A549 (cell line): Measurements from ENCODE around the gene KCNA2. TPM values are rescaled to one million over a fixed set of nuclear protein-coding genes. Genes with fewer than 3 reads are reported as not detected.

Experiments used
- ATAC-seq, 2 experiments: fragments of 200-7000 bp in 1 of 2; fragments of >200 bp in 1 of 2; cut with Nextera tagmentation in 1 of 2; cut with Tn5 transposase in 1 of 2; 3 replicates each; pipeline versions ENCODE4 v1.8.0 to v1.9.1; 2018 to 2020; ENCODE audit warnings: mild to moderate bottlenecking in 1 of 2, moderate library complexity in 1 of 2
- CTCF ChIA-PET: fragments of 300-600 bp; sonication (Branson Sonifier 250); formaldehyde crosslinking; extraction: SDS; loops from one replicate; lab custom pipeline; 2021; ENCODE audit warnings: antibody characterized with exemption, inconsistent platforms; lab: Yijun Ruan, JAX
- POLR2A ChIA-PET: fragments of 350-600 bp; formaldehyde crosslinking; extraction: SDS; loops from one replicate; lab custom pipeline; 2021; ENCODE audit warnings: antibody characterized with exemption, inconsistent platforms; lab: Yijun Ruan, JAX
- DNase-seq, 2 experiments: peaks; one replicate each; pipeline versions ENCODE4 v3.0.0 to v3.0.0-alpha.2; 2011 to 2016; ENCODE audit warnings: low read depth in 1 of 2, low spot score in 1 of 2
- FAIRE-seq: peaks from 2 replicates; lab custom pipeline; 2011; peaks lifted over from hg19 to GRCh38; lab: Jason Lieb, UNC
- H3K27ac ChIP-seq, 2 experiments: fragments of >200 bp; sonication (Bioruptor Twin); formaldehyde crosslinking; 3 replicates each; pipeline ENCODE4 v1.5.1; 2016 to 2017
- H3K4me1 ChIP-seq: fragments of >200 bp; sonication (Bioruptor Twin); formaldehyde crosslinking; 3 replicates; pipeline ENCODE4 v1.6.1; 2016
- H3K4me2 ChIP-seq: fragments of >200 bp; sonication (Bioruptor Twin); formaldehyde crosslinking; 3 replicates; pipeline ENCODE4 v1.6.1; 2016
- H3K4me3 ChIP-seq: fragments of >200 bp; sonication (Bioruptor Twin); formaldehyde crosslinking; 3 replicates; pipeline ENCODE4 v1.5.1; 2016
- H3K9me3 ChIP-seq: fragments of >200 bp; sonication (Bioruptor Twin); formaldehyde crosslinking; 3 replicates; pipeline ENCODE4 v1.6.1; 2016
- BHLHE40 ChIP-seq: IDR thresholded peaks from 2 replicates; pipeline ENCODE4 v1.6.1; 2012; ENCODE audit warnings: low read depth, low read length, inconsistent platforms
- CEBPB ChIP-seq, 2 experiments: fragments of >200 bp in 1 of 2; sonication (Bioruptor Twin) in 1 of 2; formaldehyde crosslinking in 1 of 2; IDR thresholded peaks; 2 replicates each; pipeline ENCODE4 v1.6.1; 2012 to 2016
- CHD4 ChIP-seq: fragments of 200-600 bp; sonication (generic); IDR thresholded peaks from 2 replicates; pipeline ENCODE4 v1.6.1; 2016; ENCODE audit warnings: antibody characterized with exemption, mild to moderate bottlenecking, borderline replicate concordance
- EHF ChIP-seq: fragments of 250-450 bp; sonication (Bioruptor Pico); IDR thresholded peaks from 2 replicates; pipeline ENCODE4 v1.5.0; 2020; ENCODE audit warnings: mild to moderate bottlenecking
- ESRRA ChIP-seq: fragments of 150-350 bp; IDR thresholded peaks from 2 replicates; pipeline ENCODE4 v1.6.1; 2014; ENCODE audit warnings: mild to moderate bottlenecking, low read length, borderline replicate concordance
- FOSB ChIP-seq: fragments of 250-450 bp; sonication (Bioruptor Pico); IDR thresholded peaks from 2 replicates; pipeline ENCODE4 v1.5.0; 2020; ENCODE audit warnings: mild to moderate bottlenecking, moderate library complexity
- FOSL2 ChIP-seq, 2 experiments: fragments of 450-650 bp in 1 of 2; fragments of >200 bp in 1 of 2; sonication (Bioruptor Twin) in 1 of 2; formaldehyde crosslinking; IDR thresholded peaks; 2 replicates each; pipeline versions ENCODE4 v1.5.0 to v1.6.1; 2016 to 2020; ENCODE audit warnings: mild to moderate bottlenecking in 1 of 2, moderate library complexity in 1 of 2
- HDAC2 ChIP-seq: fragments of 200-600 bp; sonication (generic); IDR thresholded peaks from 2 replicates; pipeline ENCODE4 v1.6.1; 2016
- HMGXB4 ChIP-seq: fragments of 250-450 bp; sonication (Bioruptor Pico); IDR thresholded peaks from 2 replicates; pipeline ENCODE4 v1.5.0; 2021; ENCODE audit warnings: mild to moderate bottlenecking, moderate library complexity, borderline replicate concordance
- HOXA7 ChIP-seq: fragments of 250-450 bp; sonication (Bioruptor Pico); IDR thresholded peaks from 2 replicates; pipeline ENCODE4 v1.5.0; 2020; ENCODE audit warnings: mild to moderate bottlenecking, moderate library complexity
- JUNB ChIP-seq: fragments of >200 bp; sonication (Bioruptor Twin); formaldehyde crosslinking; IDR thresholded peaks from 2 replicates; pipeline ENCODE4 v1.6.1; 2016
- MAFK ChIP-seq: fragments of 450-650 bp; IDR thresholded peaks from 2 replicates; pipeline ENCODE4 v1.6.1; 2014; ENCODE audit not compliant: partially characterized antibody
- NR3C1 ChIP-seq: fragments of >200 bp; sonication (Bioruptor Twin); formaldehyde crosslinking; IDR thresholded peaks from 3 replicates; pipeline ENCODE4 v1.6.1; 2017
- RAD21 ChIP-seq, 2 experiments: fragments of >200 bp in 1 of 2; sonication (Bioruptor Twin) in 1 of 2; formaldehyde crosslinking in 1 of 2; IDR thresholded peaks in 1 of 2; conservative IDR thresholded peaks in 1 of 2; 2 replicates in 1 of 2; 3 replicates in 1 of 2; pipeline ENCODE4 v1.6.1; 2012 to 2018; ENCODE audit warnings: inconsistent platforms in 1 of 2
- RCOR1 ChIP-seq: fragments of 150-350 bp; IDR thresholded peaks from 2 replicates; pipeline ENCODE4 v1.6.1; 2014; ENCODE audit warnings: antibody characterized with exemption, low read length, low read depth
- REST ChIP-seq: fragments of 200-600 bp; sonication (generic); IDR thresholded peaks from 2 replicates; pipeline ENCODE4 v1.6.1; 2016; ENCODE audit warnings: antibody characterized with exemption, mild to moderate bottlenecking, moderate library complexity
- SREBF2 ChIP-seq: fragments of 450-650 bp; IDR thresholded peaks from 2 replicates; pipeline ENCODE4 v1.6.1; 2014; ENCODE audit warnings: mild to moderate bottlenecking, moderate library complexity
- WGBS: methylation state at CpG from one replicate; pipeline ENCODE4 v1.1.6; 2017; ENCODE audit errors: missing lambda C conversion rate; 5-methylcytosine and 5-hydroxymethylcytosine counted together
- polyA plus RNA-seq, 4 experiments: library from polyadenylated mRNA; depleted of rRNA in 3 of 4; stranded (reverse); fragments of >200 nt; fragmentation: RNase III in 1 of 4; extraction: RNeasy Plus Mini Kit Qiagen cat#74134 plus additional on column Dnase treatment in 1 of 4; gene quantifications; 2 replicates in 3 of 4; 3 replicates in 1 of 4; pipeline ENCODE4 v1.2.3, GENCODE V29; 2011 to 2017
- TF ChIP-seq, protein P1 (sequence below): fragments of >200 bp; sonication (Bioruptor Twin); formaldehyde crosslinking; IDR thresholded peaks from 3 replicates; pipeline ENCODE4 v1.5.1; 2016
- TF ChIP-seq, protein P2 (sequence below): fragments of 450-650 bp; IDR thresholded peaks from 2 replicates; pipeline ENCODE4 v1.6.1; 2014; ENCODE audit warnings: antibody characterized with exemption
- TF ChIP-seq, protein P3 (sequence below): fragments of 150-350 bp; IDR thresholded peaks from 2 replicates; pipeline ENCODE4 v1.6.1; 2014; ENCODE audit warnings: low read depth, mild to moderate bottlenecking, low read length
- TF ChIP-seq, protein P4 (sequence below): IDR thresholded peaks from 2 replicates; pipeline ENCODE4 v1.6.1; 2012

KCNA2 gene
- polyA plus RNA-seq, 2 of the 4 experiments (the other 2 are of a cell fraction), result 0.04 to 0.05 TPM

- Histone ChIP-seq H3K9me3 (no peaks in the 10 kb centered on the region), H3K27ac (peak overlapping the region in 1 of 2 experiments; percentile 16; a peak in 3 of 6 replicates), H3K4me3 (peak overlapping the region; percentile 56), H3K4me2 (peak overlapping the region; percentile 100), H3K4me1 (no peaks in the 10 kb centered on the region)
- POLR2A ChIA-PET, result no interaction called here
- TF ChIP-seq FOSB (CRISPR knock-in tag), result no peak
- no peak for TF ChIP-seq FOSL2 (IDR thresholded peaks at IDR 0.05)
- TF ChIP-seq FOSL2 (CRISPR knock-in tag; IDR thresholded peaks at IDR 0.05), result no peak
- no peak for TF ChIP-seq EHF
- TF ChIP-seq NR3C1, result no peak
- TF ChIP-seq JUNB, result no peak
- TF ChIP-seq CEBPB (IDR thresholded peaks at IDR 0.05), result no peak
- TF ChIP-seq RCOR1, result no peak
- CTCF ChIA-PET, result interaction anchor here (0.8 to 6.6 kb wide), 8 partner anchors 9 to 144 kb away, joined by 3 to 47 read pairs (median 5); no protein-coding TSS in a partner anchor
- FAIRE-seq (no peak), ATAC-seq (peak; percentile 48 to 69), DNase-seq (no peak)
- 0% methylated on average over 2 of the region's 94 CpGs for WGBS
Observed at GRCh38 chr1:110606657-110607535, 738 bp upstream of the KCNA2 start.

GRCh38 chr1:110605446-110605845 lies 712 bp downstream of the KCNA2 start:
- 72% methylated on average over 6 of the region's 6 CpGs for WGBS
- Histone ChIP-seq H3K4me3 (no peak overlapping the region), H3K4me1 (no peaks in the 10 kb centered on the region), H3K4me2 (no peak overlapping the region), H3K27ac (no peak overlapping the region), H3K9me3 (no peaks in the 10 kb centered on the region)
- ChIA-PET POLR2A (no interaction called here), CTCF (interaction anchor here (1.0 to 6.6 kb wide), 6 partner anchors 11 to 145 kb away, joined by 3 to 47 read pairs (median 5); no protein-coding TSS in a partner anchor)
- TF ChIP-seq, protein P1, sequence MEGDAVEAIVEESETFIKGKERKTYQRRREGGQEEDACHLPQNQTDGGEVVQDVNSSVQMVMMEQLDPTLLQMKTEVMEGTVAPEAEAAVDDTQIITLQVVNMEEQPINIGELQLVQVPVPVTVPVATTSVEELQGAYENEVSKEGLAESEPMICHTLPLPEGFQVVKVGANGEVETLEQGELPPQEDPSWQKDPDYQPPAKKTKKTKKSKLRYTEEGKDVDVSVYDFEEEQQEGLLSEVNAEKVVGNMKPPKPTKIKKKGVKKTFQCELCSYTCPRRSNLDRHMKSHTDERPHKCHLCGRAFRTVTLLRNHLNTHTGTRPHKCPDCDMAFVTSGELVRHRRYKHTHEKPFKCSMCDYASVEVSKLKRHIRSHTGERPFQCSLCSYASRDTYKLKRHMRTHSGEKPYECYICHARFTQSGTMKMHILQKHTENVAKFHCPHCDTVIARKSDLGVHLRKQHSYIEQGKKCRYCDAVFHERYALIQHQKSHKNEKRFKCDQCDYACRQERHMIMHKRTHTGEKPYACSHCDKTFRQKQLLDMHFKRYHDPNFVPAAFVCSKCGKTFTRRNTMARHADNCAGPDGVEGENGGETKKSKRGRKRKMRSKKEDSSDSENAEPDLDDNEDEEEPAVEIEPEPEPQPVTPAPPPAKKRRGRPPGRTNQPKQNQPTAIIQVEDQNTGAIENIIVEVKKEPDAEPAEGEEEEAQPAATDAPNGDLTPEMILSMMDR, result no peak
- TF ChIP-seq MAFK, result peak; percentile 20
- TF ChIP-seq BHLHE40, result no peak
- no peak for FAIRE-seq
- no peak for ATAC-seq
- no peak for DNase-seq

DNA sequence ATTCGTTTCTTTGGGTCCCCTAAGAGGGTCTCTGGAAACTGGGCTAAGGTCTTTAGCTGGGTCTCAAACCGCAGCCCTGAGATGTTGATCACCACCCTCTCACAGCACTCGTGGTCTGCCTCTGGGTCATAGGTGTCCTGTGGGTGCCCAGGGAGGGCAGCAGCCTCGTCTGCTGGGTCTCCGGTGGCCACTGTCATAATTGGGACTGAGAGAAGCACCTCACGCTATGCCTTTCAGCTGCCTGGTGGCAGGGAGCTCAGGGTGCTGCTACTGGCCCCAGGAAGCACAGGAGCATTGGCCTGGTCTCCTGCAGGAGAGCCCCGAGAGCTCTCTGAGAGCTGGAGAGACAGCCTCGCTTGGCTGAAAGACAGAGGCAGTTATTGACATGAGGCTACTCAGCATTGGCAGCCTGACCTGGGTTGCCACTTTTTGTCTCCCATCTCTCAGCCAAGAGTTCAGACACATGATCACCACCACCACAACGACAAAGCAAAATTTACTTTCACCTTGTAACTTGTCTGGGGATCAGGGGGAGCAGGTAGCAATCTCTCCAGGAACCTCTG lies 1.5 kb downstream of the KCNA2 start:
- H3K27ac ChIP-seq, result no peak overlapping the region
- FAIRE-seq, result no peak
- CTCF ChIA-PET, result interaction anchor here (0.6 to 6.6 kb wide), 7 partner anchors 10 to 177 kb away, joined by 3 to 47 read pairs (median 3); no protein-coding TSS in a partner anchor
- DNase-seq, result no peak
- H3K9me3 ChIP-seq, result no peaks in the 10 kb centered on the region
- no peak overlapping the region for H3K4me3 ChIP-seq
- ATAC-seq, result no peak
- no peak overlapping the region for H3K4me2 ChIP-seq
- WGBS, result 18% methylated on average over 2 of the region's 9 CpGs
- no peaks in the 10 kb centered on the region for H3K4me1 ChIP-seq
- POLR2A ChIA-PET, result no interaction called here
- TF ChIP-seq CHD4 (no peak), HDAC2 (no peak), REST (no peak), RAD21 (conservative IDR thresholded peaks at IDR 0.05 in 1 of 2, IDR thresholded peaks at IDR 0.05 in 1 of 2) (no peak), HOXA7 (CRISPR knock-in tag) (no peak), ESRRA (no peak), MAFK (no peak), FOSL2 (IDR thresholded peaks at IDR 0.05) (no peak), FOSL2 (CRISPR knock-in tag; IDR thresholded peaks at IDR 0.05) (no peak), SREBF2 (no peak), HMGXB4 (CRISPR knock-in tag) (no peak)
- TF ChIP-seq, protein P2, sequence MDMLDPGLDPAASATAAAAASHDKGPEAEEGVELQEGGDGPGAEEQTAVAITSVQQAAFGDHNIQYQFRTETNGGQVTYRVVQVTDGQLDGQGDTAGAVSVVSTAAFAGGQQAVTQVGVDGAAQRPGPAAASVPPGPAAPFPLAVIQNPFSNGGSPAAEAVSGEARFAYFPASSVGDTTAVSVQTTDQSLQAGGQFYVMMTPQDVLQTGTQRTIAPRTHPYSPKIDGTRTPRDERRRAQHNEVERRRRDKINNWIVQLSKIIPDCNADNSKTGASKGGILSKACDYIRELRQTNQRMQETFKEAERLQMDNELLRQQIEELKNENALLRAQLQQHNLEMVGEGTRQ, result no peak
- TF ChIP-seq, protein P3, sequence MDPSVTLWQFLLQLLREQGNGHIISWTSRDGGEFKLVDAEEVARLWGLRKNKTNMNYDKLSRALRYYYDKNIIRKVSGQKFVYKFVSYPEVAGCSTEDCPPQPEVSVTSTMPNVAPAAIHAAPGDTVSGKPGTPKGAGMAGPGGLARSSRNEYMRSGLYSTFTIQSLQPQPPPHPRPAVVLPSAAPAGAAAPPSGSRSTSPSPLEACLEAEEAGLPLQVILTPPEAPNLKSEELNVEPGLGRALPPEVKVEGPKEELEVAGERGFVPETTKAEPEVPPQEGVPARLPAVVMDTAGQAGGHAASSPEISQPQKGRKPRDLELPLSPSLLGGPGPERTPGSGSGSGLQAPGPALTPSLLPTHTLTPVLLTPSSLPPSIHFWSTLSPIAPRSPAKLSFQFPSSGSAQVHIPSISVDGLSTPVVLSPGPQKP, result no peak
- TF ChIP-seq, protein P4, sequence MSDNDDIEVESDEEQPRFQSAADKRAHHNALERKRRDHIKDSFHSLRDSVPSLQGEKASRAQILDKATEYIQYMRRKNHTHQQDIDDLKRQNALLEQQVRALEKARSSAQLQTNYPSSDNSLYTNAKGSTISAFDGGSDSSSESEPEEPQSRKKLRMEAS, result no peak
